Iris pigment epithelial cell (primary cell): Measurements from ENCODE around the gene C1orf210.
A peak's percentile ranks its signal among the peaks of the same experiment; 100 is the strongest.

Source experiments
- DNase-seq: peaks from one replicate; pipeline ENCODE4 v3.0.0-alpha.2; 2011; ENCODE audit warnings: low read depth

Gene C1orf210

DNA sequence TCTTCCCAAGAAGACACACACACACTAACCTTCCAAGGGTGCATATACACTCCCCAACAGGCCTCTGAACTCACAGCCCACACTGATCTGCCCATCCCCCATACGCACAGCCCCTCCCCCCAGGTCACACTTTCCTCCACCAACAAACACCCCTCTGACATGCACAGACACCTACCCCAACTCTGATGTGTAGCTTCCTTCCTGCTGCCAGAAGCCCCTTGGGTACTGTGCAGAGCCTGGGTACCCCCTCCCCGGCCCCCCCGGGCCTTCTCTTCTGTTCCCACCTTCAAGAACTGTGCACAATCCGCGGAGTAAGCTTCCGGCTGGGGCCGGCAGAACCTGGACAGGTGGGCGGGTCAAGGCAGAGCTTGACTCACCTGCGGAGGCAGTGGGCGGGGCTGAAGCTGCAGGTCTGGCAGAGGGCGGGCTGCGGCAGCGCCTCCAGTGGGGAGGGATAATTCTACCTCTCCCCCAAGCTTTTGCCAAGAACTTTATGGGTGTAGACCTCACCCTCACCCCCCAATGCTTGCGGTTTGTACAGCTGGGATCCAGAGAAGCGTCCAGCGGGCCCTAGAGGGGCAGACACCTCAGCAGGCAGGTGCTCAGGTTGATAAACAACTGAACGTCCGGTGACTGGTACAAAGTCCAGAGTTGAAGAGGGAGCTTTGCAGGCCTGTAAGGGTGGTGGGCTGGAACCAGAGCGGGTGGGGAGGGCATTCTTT, at the start of gene C1orf210:
Gene C1orf210 (minus strand): TSS at position 313 of the 722 bp plus-strand sequence. CDS start 2,311 bp downstream, outside the sequence.
- no peak for DNase-seq

DNA sequence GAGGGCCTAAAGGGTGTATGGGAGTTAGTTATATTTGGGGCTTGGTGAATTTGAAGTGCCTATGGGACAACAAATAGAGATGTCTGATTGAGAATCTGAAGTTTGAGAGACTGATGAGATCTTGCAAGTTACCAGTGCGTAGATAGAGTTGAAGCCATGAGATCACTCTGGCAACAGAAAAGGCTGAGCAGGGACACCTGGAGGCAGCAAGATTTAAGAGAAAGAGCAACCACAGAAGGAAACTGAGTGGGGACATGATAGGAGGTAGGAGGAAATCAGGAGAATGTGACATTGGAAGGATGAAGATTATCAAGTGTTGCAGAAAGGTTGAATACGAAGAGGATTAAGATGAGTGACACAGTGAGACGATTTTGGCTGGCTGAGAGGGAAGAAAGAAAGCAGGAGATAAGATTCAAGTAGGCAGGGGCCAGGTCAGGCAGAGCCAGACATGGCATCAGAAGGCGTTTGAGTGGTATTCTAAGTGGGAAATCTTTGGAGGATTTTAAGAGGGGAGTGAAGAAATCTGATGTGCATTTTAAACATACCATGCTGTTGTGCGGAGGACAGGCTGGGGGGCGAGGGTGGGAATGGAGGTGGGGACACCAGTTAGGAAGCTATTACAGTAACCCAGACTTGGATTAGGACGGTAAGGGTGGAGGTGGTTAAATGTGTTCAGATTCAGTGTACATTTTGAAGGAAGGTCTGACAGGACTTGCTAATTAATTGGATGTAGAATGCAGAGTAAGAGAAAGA, 49.2 kb upstream of the C1orf210 start:
- DNase-seq, result no peak

DNA sequence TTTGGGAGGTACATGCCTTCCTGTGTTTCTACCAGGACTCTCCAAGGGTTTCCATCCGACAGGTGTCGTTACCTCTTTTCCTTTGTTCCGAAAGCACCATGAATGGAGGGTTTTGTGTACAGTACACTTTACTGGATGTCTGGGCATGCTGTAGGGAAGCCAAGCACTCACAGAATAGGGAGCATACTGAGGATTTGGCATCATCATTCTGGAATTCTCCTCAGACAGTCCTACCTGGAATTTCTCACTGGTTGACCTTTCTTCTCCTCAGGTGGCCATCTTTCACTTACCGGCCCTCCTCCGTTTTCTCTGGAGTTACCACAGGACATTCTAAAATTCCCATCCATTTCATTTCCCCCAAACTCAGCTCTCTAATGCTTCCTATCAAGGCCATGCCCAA, 46.3 kb upstream of the C1orf210 start:
- no peak for DNase-seq

DNA sequence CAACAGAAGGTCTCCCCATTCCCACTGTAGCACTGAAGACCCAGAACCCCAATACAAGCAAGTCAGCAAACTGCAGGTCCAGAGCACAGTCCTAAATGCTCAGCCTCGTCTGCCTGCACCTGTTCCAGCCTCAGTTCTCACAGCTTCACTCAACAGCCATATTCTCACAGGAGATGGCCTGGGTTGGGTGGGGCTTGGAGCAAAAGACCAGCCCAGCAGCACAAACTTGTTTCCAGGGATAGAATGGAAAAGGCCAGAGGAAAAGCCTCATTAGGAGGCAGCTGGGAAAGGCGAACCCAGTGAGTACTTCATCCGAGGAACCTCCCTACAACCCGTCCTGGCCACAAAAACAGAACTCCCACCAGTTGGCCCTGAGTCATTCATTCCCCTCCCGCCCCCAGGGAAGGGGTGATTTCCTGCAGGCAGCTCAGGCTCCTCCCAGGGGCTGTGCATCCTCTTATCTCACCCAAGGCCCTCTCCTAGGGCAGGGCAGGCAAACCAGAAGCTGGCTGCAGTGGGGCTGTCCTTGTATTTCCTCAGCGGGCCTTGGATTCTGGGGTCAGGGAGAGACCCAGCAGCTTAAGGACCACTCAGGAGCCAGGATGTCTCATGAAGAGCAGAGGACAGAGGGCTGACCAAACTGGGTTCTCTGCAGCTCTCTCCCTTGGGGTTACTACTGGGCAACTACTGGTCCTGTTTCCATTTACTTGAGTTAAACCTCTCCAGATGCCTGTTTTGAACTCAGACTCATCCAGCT, 44.8 kb upstream of the C1orf210 start:
- peak; percentile 82 for DNase-seq

DNA sequence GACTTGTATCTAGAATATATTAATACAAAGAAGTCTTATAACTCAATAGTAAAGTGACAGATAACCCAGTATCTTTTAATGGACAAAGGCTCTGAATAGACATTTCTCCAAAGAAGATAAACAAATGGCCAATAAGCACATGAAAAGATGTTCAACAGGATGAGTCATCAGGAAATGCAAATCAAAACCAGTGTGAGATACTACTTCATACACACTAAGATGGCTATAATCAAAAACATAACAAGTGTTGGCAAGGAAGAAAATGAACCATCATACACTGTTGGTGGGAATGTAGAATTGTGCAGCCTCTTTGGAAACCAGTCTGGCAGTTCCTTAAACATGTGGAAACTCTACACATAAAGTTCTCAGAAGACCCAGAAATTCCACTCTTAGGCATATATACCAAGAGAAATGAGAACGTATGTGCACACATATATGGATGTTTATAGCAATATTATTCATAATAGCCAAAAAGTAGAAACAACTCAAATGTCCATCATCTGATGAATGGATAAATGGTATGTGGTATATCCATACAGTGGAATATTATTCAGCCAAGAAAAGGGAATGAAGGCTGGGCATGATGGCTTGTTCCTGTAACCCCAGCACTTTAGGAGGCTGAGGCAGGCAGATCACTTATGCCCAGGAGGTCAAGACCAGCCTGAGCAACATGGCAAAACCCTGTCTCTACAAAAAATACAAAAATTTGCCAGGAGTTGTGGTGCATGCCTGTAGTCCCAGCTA, 42.3 kb upstream of the C1orf210 start:
- DNase-seq, result peak; percentile 37

DNA sequence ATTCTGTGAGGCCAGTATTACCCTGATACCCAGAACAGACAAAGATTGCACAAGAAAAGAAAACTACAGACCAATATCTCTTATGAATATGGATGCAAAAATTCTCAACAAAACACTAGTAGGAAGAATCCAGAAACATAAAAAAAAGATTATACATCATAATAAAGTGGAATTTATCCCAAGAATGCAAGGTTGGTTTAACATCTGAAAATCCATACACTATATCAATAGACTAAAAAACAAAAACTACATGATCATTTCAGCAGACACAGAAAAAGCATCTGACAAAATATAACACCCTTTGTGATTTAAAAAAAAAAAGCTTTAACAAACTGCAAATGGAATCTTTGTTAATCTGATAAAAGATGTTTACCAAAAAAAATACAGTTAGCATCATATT, 40.0 kb upstream of the C1orf210 start:
- DNase-seq, result no peak

DNA sequence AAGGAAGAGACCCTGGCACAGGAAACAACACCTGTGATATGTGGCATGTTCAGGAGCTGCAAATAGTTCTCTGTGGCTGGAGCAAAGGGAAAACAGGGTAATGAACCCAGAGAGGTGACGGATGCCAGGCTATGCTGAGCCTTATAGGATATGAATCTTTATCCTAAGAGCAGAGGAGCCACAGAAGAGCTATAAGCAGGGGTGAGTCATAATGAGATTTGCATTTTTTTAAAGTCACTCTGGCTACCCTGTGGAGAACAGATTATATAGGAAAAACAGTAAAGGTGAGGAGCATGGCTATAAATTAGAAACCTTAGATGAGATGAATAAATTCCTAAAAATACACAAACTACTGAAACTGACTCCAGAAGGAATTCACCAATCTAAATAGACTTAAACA, 39.4 kb upstream of the C1orf210 start:
- DNase-seq, result no peak

DNA sequence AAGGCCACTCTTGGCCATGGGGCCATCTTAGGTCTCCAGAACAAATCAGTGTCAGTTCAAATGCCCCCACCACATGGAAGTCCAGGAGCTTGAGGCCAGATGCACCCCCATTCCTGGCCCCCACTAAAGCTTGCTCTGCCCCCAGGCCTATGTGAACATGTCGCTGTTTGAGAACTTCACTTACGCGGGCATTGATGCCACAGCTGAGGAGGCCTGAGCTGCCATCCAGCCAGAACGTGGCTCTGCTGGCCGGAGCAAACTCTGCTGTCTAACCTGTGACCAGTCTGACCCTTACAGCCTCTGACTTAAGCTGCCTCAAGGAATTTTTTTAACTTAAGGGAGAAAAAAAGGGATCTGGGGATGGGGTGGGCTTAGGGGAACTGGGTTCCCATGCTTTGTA, 37.1 kb upstream of the C1orf210 start:
- no peak for DNase-seq

DNA sequence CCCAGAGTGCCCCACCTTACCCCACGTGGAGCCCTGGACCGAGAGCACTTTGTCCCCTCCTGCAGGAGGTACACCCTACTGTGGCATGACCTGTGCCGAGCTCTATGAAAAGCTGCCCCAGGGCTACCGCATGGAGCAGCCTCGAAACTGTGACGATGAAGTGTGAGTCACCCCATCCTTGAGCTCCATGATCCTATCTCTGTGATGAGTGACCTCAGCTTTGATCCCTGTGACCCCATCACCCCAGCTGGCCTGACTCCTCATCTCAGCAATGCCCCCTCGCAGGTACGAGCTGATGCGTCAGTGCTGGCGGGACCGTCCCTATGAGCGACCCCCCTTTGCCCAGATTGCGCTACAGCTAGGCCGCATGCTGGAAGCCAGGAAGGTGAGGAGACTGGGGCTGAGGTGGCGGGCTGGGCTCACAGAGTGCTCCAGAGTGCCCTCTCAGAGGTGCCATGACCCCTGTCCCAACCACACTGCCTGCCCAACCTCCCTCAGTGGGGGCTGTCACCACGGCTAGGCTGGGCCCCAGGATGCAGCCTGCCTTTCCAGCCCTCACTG, 36.0 kb upstream of the C1orf210 start:
- DNase-seq, result no peak

DNA sequence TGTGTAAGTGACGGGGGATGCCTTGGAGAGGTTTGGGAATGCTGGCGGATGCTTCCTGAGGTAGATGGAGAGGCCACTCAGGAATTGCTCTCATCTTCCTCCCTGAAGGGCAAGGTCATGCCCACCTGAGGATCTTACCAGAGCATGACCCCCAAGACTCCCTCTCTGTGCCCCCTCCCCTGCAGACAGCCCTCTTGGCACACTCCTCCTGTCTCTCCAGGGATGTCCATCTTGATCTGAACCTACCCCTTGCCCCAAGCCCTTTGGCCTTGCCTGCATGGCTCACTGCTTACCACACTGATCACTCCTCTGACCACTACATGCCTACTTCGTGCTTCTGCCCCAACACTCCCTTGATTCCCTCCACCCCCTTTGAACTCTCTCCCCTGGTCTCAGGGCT, 34.4 kb upstream of the C1orf210 start:
- DNase-seq, result no peak

DNA sequence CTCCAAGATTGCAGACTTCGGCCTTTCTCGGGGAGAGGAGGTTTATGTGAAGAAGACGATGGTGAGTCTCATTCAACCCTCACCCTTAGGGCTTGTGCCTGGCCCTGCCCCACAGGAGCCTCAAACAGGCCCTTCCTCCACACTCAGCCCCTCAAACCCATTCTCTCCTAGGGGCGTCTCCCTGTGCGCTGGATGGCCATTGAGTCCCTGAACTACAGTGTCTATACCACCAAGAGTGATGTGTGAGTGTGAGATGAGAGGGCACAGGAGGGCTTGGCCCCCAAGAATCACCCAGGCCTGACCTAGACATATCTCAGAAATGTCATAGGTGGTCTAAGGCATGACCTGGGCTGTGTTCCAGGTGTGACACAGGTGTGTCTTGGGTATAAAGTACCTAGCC, 33.9 kb upstream of the C1orf210 start:
- no peak for DNase-seq

DNA sequence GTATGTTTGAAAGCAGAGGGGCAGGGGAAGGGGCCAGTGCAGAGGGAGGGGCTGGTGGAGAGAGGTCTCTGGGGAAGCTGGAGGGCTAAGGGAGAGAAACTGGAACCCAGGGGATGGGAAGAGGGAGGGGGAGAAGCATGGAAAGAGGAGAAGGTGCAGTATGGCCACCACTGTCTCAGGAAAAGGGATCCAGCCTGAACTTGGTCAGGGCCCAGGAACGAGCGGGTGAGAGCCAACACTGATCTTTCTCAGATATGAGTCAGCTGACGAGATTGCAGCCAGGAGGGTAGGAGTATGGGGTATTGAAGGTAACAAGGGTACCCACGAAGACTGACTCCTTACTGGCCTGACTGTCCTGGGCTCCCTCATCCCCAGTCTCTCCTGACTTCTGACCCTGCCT, 33.5 kb upstream of the C1orf210 start:
- DNase-seq, result no peak

DNA sequence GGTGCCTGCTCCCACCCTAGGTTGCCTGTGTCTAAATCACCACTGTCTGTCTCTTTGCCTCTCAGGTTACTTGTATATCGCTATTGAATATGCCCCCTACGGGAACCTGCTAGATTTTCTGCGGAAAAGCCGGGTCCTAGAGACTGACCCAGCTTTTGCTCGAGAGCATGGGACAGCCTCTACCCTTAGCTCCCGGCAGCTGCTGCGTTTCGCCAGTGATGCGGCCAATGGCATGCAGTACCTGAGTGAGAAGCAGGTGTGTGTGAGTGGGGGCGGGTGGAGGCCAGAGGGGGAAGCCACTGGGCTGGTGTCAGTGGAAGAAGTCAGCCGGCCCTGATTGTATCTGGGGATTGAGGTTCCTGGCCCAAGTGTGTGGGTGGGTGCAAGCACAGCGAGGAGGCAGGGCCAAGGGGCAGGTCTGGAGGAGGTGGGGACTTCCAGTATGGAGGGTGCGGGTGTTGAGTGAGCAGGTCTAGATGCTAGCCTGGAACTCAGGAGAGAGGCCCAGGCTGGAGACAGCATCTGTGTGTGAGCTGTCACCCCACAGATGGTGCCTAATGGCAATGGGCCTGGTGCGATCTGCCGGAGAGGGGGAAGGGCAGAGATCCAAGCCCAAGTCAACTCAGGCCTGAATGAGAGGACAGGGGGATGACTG, 32.6 kb upstream of the C1orf210 start:
- DNase-seq, result no peak

DNA sequence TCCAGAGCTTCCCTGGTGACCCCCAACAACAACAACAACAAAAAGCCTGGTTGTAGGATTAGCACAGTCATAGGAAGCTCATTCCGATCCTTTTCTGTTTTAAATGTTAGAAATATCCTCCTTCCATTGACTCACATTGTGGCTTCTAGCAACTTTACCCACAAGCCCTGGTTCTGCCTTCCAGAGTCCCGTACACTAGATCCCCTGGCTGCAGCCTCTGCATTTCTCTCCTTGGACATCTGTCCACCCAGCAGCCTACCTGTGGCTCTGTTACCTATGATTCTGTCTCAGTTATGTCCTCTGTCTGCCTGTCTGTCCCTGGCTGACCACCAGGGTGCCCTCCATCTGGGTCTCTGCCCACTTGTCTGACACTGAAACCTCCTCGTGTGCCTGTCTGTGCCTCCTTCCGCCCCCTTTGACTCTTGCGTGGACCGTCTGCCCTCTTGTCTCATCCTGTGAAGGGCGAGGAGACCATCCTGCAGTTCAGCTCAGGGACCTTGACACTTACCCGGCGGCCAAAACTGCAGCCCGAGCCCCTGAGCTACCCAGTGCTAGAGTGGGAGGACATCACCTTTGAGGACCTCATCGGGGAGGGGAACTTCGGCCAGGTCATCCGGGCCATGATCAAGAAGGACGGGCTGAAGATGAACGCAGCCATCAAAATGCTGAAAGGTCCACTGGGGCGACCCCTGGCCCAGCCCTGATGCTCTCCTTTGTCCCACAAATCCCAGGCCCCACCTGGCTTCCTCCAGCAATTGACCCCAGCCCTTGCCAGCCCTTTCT, 31.5 kb upstream of the C1orf210 start:
- DNase-seq, result no peak

DNA sequence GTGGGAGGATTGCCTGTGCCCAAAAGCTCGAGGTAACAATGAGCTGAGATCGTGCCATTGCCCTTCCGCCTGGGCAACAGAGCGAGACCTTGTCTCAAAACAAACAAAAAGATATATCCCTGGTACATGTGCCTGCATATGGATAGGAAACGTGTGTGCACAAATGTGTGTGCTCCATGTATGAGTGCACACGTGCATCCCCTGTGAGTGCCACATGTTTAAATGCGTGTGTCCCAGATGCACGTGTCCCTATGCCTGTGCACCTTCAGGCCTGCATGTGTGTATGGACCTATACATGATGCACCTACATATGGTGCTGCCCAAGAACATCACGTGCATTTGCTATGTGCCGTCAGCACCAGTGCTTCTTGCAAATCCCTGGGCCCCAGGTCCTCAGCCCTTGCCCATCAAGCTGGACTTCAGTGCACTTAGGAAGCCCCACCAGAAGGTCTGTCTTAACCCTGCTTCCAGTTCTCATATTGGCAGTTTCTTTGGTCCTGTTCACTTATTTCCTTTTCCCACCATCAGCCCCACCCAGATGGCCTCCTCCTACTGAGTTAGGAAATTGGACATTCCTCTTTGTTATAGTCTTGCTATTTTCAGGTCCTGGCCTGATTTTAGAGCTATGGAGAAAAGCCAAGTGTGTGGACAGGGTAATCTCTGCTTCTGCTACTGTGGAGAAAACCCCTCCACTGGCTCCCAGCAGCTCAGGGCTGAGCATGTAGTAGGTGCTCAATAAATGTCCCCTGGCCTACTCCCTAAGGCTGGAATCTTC, 30.8 kb upstream of the C1orf210 start:
- no peak for DNase-seq

DNA sequence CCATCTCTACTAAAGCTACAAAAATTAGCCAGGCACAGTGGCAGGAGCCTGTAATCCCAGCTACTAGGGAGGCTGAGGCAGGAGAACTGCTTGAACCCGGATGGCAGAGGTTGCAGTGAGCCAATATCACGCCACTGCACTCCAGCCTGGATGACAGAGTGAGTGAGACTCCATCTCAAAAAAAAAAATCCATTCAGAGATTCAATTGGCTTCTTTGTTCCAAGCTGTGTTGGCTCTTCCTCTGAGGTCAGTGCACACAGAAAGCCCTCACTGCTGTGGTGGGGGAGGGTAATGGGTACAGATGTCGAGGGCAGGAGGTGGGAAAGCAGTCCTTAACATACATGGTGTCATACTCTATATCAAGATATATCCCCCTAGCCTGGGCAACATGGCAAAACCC, 30.1 kb upstream of the C1orf210 start:
- no peak for DNase-seq

DNA sequence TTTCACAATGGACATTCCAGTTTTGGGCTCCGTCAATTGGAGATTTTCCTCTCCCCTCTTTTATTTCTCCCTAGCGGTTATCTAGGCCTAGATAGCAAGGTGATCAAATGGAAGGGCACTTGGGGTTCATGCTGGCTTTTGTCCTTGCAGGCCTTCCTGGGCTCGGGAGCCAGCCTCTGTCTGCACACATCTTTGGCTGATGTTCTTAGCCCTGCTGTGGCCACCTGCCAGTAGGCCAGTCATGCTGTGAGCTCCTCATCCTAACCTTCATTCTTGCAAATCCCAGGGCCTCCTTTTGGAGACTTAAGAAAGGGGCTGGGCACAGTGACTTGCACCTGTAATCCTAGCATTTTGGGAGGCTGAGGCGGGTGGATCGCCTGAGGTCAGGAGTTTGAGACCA, 28.9 kb upstream of the C1orf210 start:
- DNase-seq, result no peak

DNA sequence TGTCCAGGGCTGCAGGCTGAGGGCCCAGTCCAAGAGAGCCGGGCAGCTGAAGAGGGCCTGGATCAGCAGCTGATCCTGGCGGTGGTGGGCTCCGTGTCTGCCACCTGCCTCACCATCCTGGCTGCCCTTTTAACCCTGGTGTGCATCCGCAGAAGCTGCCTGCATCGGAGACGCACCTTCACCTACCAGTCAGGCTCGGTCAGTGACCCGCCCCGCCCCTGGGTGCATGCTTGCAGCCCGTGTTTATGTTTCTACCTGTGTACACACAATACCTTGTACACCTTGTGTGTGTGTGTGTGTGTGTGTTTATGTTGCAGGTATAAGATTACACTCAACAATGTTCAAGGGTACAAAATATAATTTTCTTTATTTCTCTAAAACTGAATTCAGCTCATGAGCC, 28.4 kb upstream of the C1orf210 start:
- DNase-seq, result no peak

DNA sequence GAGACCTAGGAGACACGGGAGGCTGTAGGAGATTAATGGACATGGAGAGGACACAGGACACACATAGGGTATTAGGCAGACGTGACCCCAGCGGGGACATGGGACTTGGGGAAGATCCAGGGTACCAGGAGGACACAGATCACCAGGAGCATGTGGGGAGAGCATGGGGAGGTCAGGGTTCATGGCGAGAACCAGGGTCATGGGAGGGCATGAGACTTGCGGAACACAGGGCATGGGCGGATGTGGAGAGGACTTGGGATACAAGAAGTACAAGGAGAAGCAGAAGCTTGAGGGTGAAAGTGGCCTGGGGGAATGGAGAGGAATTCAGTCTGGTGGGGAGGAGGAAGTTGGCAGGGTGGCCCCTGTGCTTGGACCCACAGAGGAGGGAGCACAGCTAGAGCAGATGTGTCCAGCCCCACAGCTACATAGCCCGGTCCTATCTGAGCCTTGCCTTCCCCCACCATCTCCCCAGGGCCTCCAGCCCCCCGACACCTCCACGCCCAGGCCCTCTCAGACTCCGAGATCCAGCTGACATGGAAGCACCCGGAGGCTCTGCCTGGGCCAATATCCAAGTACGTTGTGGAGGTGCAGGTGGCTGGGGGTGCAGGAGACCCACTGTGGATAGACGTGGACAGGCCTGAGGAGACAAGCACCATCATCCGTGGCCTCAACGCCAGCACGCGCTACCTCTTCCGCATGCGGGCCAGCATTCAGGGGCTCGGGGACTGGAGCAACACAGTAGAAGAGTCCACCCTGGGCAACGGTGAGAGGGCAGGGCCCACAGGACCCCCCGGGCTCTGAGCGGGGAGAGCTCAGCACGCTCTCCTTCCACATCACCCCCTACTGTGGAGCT, 27.5 kb upstream of the C1orf210 start:
- no peak for DNase-seq
